Measurements from ENCODE around the gene SOWAHC. TPM values are rescaled to one million over a fixed set of nuclear protein-coding genes. Genes with fewer than 3 reads are reported as not detected.
A peak's percentile ranks its signal among the peaks of the same experiment; 100 is the strongest.

SOWAHC gene
- polyA plus RNA-seq, 1 donor from 2014 or later = 5.8 TPM

- TF ChIP-seq POLR2AphosphoS5 (IDR thresholded peaks at IDR 0.05) (peak; percentile 8), SMC3 (conservative IDR thresholded peaks at IDR 0.05; ENCODE audit: poor library complexity) (no peak)
- no peaks in the 10 kb centered on the region for H3K27me3 ChIP-seq (ENCODE audit: insufficient read depth, low read depth, low read length)
- H3K4me2 ChIP-seq (ENCODE audit: low read length) = no peak overlapping the region
- no peaks in the 10 kb centered on the region for H4K20me1 ChIP-seq (ENCODE audit: insufficient read depth)
- H3F3A ChIP-seq (ENCODE audit: insufficient read depth, low read length, poor library complexity, severe bottlenecking) = no peaks in the 10 kb centered on the region
- peak overlapping the region; percentile 43 for H2AFZ ChIP-seq (ENCODE audit: low read depth, low read length)
- H3K4me3 ChIP-seq (ENCODE audit: low read length) = peak overlapping the region; percentile 30
- H3K9me2 ChIP-seq (ENCODE audit: insufficient read depth, low read length) = no peaks in the 10 kb centered on the region
- H3K9ac ChIP-seq (ENCODE audit: low read length) = peak overlapping the region; percentile 51
- H3K79me2 ChIP-seq (replicated peaks; ENCODE audit: insufficient read depth, low read length) = peaks cover 18% of the 10 kb centered on the region
- H3K36me3 ChIP-seq (ENCODE audit: insufficient read depth, low read length) = no peaks in the 10 kb centered on the region
- no peaks in the 10 kb centered on the region for H3K9me3 ChIP-seq (ENCODE audit: low read length)
- H3K27ac ChIP-seq (ENCODE audit: low read length) = peak overlapping the region; percentile 82
Measured at GRCh38 chr2:109594246-109594885, 19.8 kb upstream of the SOWAHC start.

- Histone ChIP-seq H3K4me2 (ENCODE audit: low read length) (no peak overlapping the region), H3K4me3 (ENCODE audit: low read length) (no peak overlapping the region), H3F3A (ENCODE audit: insufficient read depth, low read length, poor library complexity, severe bottlenecking) (no peaks in the 10 kb centered on the region), H3K27me3 (ENCODE audit: insufficient read depth, low read depth, low read length) (no peaks in the 10 kb centered on the region), H3K9ac (ENCODE audit: low read length) (no peak overlapping the region), H4K20me1 (ENCODE audit: insufficient read depth) (no peaks in the 10 kb centered on the region), H3K27ac (ENCODE audit: low read length) (no peak overlapping the region), H2AFZ (ENCODE audit: low read depth, low read length) (no peak overlapping the region), H3K9me3 (ENCODE audit: low read length) (no peaks in the 10 kb centered on the region), H3K36me3 (ENCODE audit: insufficient read depth, low read length) (no peaks in the 10 kb centered on the region), H3K9me2 (ENCODE audit: insufficient read depth, low read length) (no peaks in the 10 kb centered on the region), H3K79me2 (replicated peaks; ENCODE audit: insufficient read depth, low read length) (peaks cover 18% of the 10 kb centered on the region)
- TF ChIP-seq POLR2AphosphoS5 (IDR thresholded peaks at IDR 0.05) (no peak), TAF1 (IDR thresholded peaks at IDR 0.05; ENCODE audit: low read depth) (no peak), SMC3 (conservative IDR thresholded peaks at IDR 0.05; ENCODE audit: poor library complexity) (no peak), REST (IDR thresholded peaks at IDR 0.05; ENCODE audit: borderline replicate concordance) (no peak), CTCF (IDR thresholded peaks at IDR 0.05; ENCODE audit: poor library complexity, severe bottlenecking) (no peak), MXI1 (conservative IDR thresholded peaks at IDR 0.05; ENCODE audit: poor library complexity, severe bottlenecking) (no peak), EZH2 (IDR thresholded peaks at IDR 0.05; ENCODE audit: borderline replicate concordance, insufficient read depth, low read length, poor library complexity, severe bottlenecking) (no peak), EP300 (conservative IDR thresholded peaks at IDR 0.05; ENCODE audit: poor library complexity, severe bottlenecking) (no peak), RAD21 (conservative IDR thresholded peaks at IDR 0.05) (no peak)
Measured at GRCh38 chr2:109595644-109596043, 18.5 kb upstream of the SOWAHC start.
